ENCODE data around the gene MGMT. TPM values are rescaled to one million over a fixed set of nuclear protein-coding genes. Genes with fewer than 3 reads are reported as not detected.

MGMT gene
- total and polyA plus RNA-seq, 9 of the 15 experiments (the other 6 are each of a cell fraction or from before 2014, with no cell fraction given), result 0.03 to 0.29 (median 0.11) TPM; not detected in 4

DNA sequence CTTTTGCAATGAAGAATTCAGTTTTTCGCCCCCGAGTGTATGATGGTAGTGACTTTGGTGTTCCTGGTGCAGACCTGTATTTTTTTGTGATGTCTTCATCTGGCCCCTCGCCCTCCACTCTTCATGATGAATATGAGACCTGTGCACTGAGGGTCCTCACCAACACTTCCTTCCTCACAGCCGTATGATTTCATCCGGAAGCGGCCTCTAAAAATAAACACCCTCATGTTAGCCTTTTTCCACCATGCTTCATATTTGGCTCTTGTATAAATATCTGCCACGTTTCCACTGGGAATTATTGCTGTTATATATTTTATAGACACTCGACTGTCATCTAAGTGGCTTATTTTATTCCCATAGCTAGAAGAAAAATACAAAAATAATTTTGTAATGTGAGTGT lies 160.4 kb downstream of the MGMT start (continued):
- TF ChIP-seq, protein P1, sequence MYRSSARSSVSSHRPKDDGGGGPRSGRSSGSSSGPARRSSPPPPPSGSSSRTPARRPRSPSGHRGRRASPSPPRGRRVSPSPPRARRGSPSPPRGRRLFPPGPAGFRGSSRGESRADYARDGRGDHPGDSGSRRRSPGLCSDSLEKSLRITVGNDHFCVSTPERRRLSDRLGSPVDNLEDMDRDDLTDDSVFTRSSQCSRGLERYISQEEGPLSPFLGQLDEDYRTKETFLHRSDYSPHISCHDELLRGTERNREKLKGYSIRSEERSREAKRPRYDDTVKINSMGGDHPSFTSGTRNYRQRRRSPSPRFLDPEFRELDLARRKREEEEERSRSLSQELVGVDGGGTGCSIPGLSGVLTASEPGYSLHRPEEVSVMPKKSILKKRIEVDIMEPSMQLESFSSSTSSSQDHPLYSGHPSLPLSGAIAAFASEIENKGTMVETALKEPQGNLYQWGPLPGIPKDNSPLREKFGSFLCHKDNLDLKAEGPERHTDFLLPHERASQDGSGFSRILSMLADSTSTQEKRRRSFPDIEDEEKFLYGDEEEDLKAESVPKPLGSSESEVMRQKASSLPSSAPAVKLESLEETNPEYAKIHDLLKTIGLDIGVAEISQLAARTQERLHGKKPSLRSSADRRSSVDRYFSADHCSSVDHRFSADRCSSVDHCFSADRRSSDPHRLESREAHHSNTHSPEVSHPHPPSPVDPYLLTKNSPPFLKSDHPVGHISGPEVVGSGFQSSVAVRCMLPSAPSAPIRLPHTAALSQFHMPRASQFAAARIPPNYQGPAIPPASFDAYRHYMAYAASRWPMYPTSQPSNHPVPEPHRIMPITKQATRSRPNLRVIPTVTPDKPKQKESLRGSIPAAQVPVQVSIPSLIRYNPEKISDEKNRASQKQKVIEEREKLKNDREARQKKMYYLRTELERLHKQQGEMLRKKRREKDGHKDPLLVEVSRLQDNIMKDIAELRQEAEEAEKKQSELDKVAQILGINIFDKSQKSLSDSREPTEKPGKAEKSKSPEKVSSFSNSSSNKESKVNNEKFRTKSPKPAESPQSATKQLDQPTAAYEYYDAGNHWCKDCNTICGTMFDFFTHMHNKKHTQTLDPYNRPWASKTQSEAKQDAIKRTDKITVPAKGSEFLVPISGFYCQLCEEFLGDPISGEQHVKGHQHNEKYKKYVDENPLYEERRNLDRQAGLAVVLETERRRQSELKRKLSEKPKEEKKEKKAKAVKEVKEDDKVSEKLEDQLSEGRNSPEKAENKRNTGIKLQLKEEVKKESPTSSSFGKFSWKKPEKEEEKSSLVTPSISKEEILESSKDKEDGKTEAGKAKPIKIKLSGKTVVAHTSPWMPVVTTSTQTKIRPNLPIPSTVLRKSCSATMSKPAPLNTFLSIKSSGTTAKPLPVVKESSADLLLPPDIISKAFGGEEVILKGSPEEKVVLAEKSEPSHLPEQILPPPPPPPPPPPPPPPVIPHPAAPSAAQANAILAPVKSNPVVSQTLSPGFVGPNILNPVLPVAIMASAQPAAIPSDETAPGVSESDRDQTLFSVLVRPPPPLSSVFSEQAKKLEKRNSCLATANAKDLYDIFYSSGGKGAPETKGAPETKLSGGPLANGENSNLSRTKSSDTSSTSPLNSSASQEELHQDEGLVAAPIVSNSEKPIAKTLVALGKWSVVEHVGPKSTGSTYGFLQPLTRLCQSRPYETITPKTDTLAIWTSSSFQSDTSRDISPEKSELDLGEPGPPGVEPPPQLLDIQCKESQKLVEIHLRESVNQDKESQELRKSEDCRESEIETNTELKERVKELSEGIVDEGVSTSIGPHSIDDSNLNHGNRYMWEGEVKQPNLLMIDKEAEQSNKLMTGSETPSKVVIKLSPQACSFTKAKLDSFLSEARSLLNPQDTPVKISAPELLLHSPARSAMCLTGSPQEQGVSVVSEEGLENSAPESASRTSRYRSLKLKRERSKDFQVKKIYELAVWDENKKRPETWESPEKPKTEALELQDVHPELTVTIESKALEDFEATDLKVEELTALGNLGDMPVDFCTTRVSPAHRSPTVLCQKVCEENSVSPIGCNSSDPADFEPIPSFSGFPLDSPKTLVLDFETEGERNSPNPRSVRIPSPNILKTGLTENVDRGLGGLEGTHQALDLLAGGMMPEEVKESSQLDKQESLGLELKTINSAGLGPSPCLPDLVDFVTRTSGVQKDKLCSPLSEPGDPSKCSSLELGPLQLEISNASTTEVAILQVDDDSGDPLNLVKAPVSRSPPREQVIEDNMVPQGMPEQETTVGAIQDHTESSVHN (IDR thresholded peaks at IDR 0.05; ENCODE audit: borderline replicate concordance in 1 of 2, low read depth in 1 of 2), result no peak
- no peak for TF ChIP-seq ZKSCAN3 (CRISPR knock-in tag; IDR thresholded peaks at IDR 0.05)
- TF ChIP-seq FOS (IDR thresholded peaks at IDR 0.05; ENCODE audit: extremely low read depth, insufficient read length), result no peak

Data from K562 (cell line).